ENCODE measurements around the gene CRAT.

GRCh38 chr9:129139233-129139992 lies 28.8 kb upstream of the CRAT start:
- no peak for TF ChIP-seq REST (IDR thresholded peaks at IDR 0.05; ENCODE audit: insufficient replicate concordance, low read depth)
- TF ChIP-seq SPI1 (IDR thresholded peaks at IDR 0.05; ENCODE audit: borderline replicate concordance, low read depth) = peak; percentile 44; the same call in 1 of the 2 replicates
